ENCODE results near the gene SEMA4C. TPM values are rescaled to one million over a fixed set of nuclear protein-coding genes. Genes with fewer than 3 reads are reported as not detected.
A peak's percentile ranks its signal among the peaks of the same experiment; 100 is the strongest.

Gene SEMA4C
- total RNA-seq, 1 experiment from 2014 or later: 23.5 TPM

DNA sequence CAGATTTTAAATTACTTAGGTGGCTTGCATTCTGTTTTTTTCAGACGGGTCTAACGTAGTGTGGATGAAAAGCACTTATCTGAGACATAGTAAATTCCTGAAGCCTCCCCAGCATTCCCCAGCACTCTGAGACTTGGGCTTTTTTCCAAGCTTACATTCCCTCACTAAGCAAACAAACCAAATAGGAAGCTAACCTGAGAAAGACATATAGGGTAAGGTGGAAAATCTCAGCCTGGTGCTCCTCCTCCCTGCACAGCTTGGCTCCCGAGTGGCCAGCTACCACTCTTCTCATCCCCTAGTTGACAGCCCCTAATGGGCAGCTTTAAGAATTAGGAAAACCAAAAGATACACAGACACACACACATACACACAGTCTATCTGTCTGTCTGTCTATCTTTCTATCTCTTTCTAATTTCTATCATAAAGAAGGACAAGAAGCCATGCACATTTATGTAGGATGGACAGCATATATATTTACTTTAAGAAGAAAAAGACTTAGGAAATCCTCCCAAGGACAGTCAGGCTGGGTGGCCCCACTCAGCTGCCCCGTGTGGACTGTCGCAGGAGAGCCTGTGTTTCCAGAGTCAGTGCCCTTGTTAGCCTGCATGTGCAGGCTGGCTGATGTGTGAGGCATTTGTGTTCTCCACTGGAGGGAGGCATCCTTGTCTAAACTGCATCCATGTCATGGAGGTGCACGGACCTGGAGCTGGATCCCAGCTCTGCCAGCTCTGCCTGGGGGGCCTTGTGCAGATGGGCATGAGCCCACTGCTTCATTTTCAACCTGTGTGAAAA lies 45.6 kb downstream of the SEMA4C start:
- DNase-seq (ENCODE audit: low read depth): peak; percentile 27

DNA sequence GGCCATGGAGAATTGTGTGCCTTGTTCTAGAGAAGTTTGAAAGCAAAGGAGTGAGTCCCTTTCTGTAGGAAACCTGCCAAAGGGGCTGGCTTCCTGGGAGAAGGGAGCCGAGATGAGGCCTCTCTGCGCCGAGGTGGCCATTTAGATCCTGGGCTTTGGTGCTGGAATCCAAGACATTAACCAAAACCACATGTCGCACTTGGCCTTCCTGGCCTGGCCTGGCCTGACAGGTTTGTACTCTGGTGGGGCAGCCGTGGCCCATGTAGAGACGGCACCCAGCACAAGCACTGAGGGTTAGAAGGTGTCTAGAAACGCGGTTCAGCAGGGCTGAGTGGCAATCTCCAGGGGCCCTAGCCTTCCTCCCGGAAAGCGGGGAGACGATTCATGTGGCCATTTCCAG lies 46.7 kb downstream of the SEMA4C start:
- no peak for DNase-seq (ENCODE audit: low read depth)

DNA sequence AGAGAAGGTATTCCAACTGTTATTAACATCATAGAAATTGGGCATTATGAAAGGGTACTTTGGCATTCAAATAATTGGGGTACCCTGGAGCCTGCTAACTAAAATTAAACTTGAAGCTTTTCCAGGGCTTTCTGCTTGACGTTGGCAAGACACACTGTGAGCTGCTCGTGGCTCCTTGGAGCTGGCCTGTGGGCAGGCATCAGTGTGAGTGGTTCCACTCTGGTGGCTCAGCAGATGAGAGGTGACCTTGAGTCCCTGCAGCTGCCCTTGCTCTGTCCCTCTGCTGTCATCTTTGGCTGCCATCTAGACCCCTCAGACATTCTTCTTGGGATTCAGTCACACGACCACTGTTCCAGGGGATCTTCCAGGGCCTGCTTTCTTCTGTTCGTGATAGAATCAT lies 47.1 kb downstream of the SEMA4C start:
- DNase-seq (ENCODE audit: low read depth): no peak

DNA sequence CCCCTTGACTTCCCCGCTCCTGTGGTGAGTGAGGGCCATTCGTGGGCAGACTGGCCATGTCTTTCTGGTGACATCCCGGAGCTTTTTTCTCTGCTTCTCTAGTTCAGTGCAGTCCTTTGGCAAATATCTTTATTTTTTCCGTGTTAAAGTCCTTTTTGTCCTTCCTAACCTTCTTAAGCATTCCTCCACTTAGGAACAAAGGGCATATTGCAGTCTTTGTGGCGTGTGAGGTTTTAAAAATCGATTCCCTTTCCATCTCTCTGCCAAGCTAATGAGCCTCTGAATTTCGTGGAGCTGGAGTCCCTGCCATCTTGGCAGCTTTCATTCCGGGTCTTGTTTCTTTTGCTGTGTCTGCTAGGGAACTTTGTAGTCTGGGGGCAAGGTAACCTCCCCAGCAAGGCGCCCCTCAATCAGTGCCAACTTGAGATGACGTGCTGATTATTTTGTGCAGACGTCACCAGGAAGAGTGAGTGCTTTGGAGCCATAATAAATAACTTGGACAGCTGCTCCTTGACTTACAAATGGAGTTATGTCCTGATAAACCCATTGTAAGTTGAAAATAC lies 48.7 kb downstream of the SEMA4C start:
- no peak for DNase-seq (ENCODE audit: low read depth)

DNA sequence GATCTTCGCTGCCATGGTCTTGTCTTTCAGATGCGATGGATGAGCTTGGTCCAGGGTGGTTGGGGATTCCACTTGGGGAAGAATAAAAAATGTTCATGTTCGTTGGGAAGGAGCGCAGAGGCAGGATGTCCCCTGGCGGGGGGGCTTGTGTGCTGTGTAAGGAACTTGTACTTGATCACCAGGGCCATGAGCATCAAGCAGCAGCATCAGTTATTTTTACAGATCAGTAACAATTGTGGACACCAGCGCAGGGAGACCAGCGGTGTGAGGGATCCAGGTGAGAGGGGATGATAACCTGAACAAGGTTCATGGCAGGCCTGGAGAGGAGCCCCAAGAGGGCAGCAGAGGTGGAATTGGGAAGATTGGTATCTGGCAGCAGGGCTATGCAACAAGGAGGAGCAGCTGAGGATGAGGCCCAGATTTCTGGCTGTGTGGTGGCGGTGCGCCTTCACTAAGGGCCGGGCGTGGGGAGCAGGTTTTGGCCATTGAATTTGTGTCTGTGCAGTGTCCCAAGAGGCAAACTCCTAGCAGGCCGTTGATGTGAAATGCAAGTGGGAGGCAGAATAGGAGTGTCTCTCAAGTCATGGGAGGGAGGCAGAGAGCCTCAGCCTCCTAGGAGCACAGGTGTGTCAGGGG lies 49.9 kb downstream of the SEMA4C start:
- DNase-seq (ENCODE audit: low read depth): no peak

DNA sequence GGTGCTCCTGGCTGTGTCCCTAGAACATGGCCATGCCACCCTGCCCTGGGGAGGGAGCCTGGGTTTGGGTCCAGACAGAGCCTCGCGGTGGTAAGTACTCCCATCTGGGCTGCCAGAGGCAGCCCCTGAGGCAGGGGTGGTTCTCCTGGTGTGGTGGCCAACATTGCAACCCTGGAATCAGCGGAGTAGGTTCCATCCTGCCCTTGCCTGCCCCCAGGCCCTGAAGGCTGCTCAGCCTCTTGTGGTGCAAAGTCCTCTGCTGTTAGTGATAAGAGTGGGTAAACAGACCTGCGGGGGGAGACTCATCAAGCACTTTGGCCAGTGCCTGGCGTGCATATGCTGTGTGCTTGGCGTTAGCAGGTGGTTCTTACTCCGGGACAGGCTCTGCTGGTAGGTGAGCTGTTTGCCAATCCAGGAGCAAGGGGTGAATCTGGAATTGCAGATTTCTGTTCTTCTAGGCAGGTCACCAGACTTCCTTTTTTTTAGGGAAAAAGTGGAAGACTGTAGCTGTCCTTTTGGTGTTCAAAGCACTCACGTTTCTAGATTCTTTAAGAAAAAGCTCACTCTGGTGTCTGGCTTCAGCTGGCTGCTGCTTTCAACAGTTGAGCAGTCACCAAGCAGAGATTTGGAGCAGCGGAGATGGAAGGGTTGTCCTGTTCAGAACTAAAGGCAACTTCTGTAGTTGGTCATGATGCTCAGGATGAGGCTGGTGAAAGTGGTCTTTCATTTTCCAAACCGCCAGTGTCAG lies 50.6 kb downstream of the SEMA4C start:
- no peak for DNase-seq (ENCODE audit: low read depth)

DNA sequence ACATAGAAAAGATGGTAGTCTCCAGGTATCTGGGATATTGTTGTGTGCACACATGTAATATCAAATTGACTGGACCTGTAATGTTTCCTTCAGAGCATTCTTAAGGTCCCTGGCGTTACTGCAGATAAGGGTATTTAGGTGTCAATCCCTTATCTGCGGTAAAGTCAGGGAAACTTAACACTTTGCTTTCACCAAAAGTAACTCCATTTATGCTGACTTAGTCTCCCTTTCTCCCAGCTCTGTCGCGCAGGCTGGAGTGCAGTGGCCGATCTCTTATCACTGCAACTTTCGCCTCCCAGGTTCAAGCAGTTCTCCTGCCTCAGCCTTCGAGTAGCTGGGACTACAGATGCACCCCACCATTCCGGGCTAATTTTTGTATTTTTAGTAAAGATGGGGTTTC lies 52.0 kb downstream of the SEMA4C start:
- DNase-seq (ENCODE audit: low read depth): no peak

DNA sequence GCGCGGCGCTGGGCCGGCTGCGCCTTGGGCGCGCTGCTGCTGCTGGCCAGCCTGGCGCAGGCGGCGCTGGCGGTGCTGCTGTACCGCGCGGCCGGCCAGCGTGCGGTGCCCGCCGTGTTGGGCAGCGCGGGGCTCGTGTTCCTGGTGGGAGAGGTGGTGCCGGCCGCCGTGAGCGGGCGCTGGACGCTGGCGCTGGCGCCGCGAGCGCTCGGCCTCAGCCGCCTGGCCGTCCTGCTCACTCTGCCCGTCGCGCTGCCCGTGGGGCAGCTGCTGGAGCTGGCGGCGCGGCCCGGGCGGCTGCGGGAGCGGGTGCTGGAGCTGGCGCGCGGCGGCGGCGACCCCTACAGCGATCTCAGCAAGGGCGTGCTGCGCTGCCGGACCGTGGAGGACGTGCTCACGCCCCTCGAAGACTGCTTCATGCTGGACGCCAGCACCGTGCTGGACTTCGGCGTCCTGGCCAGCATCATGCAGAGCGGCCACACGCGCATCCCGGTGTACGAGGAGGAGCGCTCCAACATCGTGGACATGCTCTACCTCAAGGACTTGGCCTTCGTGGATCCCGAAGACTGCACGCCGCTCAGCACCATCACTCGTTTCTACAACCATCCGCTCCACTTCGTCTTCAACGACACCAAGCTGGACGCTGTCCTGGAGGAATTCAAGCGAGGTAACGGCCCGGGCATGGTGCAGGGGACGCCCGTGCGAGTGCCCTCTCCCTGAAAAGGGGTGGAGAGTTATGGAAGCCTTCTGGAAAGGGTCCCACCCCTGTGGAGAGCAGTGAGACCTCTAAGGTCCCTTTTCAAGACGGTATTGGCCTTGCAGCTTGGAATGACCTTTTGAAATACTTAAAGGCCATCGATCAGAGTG lies 52.8 kb downstream of the SEMA4C start:
- peak; percentile 28 for DNase-seq (ENCODE audit: low read depth)

DNA sequence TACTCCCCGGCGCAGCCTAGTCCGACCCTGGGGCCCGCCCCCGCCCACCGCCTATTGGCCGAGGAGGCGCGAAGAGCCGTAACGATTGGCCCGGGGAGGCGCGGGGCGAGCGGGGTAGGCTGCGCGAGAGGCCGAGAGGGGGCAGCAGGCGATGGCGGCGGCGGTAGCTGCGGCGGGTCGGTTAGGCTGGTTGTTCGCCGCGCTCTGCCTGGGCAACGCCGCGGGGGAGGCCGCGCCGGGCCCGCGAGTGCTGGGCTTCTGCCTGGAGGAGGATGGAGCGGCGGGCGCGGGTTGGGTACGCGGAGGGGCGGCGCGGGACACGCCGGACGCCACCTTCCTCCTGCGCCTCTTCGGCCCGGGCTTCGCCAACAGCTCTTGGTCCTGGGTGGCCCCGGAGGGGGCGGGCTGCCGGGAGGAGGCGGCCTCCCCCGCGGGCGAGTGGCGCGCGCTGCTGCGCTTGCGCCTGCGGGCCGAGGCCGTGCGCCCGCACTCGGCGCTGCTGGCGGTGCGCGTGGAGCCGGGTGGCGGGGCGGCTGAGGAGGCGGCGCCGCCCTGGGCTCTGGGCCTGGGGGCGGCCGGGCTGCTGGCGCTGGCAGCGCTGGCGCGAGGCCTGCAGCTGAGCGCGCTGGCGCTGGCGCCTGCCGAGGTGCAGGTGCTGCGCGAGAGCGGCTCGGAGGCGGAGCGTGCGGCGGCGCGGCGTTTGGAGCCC lies 53.6 kb downstream of the SEMA4C start, which contains the start of gene CNNM3:
TSS of gene CNNM3 (plus strand) at position 142 of the 709 bp plus-strand sequence. CDS start at position 152, 10 bp downstream.
- peak; percentile 97 for DNase-seq (ENCODE audit: low read depth)

DNA sequence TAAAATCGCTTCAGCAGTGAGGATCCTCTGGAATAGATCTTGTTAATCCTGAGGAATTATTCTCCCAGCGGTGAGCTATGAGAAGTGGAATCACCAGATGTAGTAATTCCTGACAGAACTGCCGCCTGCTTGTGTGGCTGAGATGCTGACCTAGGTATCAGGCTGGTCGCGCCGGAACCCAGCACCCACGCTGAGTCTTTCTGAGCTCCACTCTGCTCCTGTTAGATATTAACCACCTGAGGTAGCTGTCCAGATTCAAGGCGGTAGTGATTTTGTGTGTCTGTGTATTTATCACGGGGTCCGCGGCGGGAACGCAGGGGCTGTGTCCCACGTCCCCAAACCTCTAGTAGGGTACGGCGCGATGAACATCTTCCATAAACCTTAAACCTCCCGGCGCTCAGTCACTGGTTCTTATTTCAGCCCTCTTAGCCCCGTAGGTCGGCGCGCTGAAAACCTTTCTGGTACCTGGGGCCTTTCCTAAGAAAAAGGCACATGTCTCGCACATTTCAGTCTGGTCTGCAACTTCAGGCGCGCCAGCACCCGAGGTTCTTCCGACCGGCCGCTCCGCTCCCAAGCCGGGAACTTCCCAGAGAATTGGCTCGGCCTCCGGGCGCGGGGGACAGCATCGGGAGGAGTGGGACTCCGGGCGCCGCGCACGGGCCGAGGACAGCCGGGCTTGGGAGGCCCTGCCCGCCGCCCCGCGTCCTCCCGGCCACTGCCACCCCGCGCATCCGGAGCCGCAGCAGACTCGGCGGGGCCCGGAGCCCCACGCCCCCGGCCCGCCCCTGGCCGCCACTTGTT lies 54.4 kb downstream of the SEMA4C start:
- peak; percentile 37 for DNase-seq (ENCODE audit: low read depth)

DNA sequence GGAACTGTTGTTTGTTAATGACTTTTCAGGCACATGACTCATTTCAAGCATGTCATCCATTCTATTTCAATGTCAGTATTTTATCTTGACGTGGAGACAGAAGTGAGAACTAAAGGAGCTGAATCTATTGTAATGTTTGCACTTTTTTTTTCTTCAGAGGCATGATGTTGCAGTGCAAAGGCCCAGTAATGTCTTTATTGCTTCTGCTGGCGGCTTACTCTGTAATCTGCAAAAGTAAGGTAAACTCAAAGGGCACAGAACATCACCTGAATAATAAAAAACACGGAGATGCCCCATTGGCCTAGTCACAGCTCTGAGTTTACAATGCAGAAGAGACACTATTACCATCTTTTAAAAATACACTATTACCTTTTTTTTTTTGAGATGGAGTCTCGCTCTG lies 56.2 kb downstream of the SEMA4C start:
- no peak for DNase-seq (ENCODE audit: low read depth)

DNA sequence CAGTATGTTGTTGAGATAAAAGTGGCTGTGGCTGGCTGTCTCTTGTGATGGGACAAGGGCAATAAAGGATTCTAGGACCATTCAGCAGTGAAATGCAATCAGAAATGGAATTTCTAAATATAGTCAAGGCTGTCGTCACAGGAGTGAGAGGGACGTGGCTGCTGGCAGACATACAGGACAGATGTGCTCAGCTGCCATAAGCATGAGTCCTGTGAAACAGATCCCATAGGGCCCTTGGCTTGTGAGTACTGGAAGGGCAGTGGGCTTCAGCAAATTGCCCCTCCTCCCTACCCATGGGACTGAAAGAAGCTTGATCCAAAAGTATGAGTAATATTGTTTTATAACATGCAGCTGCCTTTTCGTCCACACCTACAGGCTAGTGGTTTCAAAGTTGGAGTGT lies 58.0 kb downstream of the SEMA4C start:
- no peak for DNase-seq (ENCODE audit: low read depth)

DNA sequence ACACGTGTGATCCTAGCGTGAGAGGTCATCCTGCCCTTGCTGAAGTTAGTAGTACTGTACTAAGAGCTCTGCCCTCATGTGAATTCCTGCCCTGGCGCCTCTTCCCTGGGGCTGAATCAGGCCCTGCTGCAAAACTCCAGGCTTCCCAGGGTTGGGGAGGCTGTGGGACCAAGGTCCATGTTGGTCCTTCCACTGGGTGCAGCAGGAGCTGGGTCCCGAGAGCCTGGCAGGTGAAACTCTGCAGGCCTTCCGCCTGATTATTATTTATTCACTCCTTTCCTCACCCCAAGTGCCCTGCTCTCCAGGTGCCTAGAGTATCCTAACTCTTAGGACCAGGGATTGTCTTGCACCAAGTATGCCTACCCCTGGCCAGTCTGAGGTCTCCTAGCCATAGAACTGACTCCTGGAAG lies 59.1 kb downstream of the SEMA4C start:
- DNase-seq (ENCODE audit: low read depth): no peak

DNA sequence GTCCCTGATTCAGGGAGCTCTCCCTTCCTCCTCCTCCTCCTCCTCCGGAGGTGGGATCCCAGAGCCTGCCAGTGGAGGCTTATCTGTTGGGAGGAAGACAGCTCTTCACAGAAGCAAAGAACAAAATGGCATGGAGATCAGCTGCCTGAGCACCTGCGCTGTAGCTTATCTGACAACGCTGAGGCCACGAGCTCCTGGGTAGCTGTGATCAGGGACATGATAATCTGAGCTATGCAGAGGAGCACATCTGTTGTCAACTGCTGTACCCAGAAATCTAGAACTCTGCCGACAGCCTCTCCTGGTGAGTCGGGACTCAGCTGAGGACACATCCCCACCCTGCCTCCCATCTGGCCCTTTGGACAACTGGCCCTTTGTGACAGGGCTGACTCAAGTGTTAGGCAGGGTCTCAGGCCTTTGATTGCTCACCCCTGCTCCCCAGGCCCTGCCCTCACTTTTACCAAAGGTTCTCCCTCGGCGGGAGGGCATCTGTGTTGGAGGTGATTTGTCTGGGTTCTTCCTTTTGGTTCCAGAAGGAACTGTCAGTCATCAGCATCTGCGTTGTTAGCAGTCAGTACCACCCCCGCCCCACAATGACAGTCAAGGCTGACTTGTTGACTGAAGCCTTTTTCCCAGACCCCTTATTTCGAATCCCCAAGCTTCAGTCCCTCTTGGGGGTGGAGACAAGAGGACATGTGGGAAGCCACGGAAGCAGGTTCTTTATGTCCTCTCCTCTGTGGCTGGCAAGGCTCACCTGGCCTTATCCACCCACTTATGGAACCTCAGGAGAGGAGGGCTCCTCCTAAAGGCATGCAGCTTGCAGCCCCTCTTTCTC lies 59.7 kb downstream of the SEMA4C start:
- no peak for DNase-seq (ENCODE audit: low read depth)

Other genes with a start within 250 kb of the SEMA4C start
- gene KANSL3, start 231.8 kb downstream of the SEMA4C start, total RNA-seq (2014; rRNA removed; shearing (Covaris generic)): 22.1 and 26.6 TPM in 2 replicates
- 0.06 TPM in 1 of 2 replicates, not detected in the other for gene FER1L5, start 227.3 kb downstream of the SEMA4C start, total RNA-seq (2014; rRNA removed; shearing (Covaris generic))
- gene LMAN2L, start 130.0 kb downstream of the SEMA4C start, total RNA-seq (2014; rRNA removed; shearing (Covaris generic)): 33.0 and 33.9 TPM in 2 replicates
- 2.6 and 5.1 TPM in 2 replicates for gene CNNM4, start 109.2 kb downstream of the SEMA4C start, total RNA-seq (2014; rRNA removed; shearing (Covaris generic))
- 5.1 and 5.5 TPM in 2 replicates for gene CNNM3, start 53.8 kb downstream of the SEMA4C start, total RNA-seq (2014; rRNA removed; shearing (Covaris generic))
- gene ANKRD23, start 26.1 kb downstream of the SEMA4C start, total RNA-seq (2014; rRNA removed; shearing (Covaris generic)): 2.1 and 6.0 TPM in 2 replicates
- 11.7 and 24.4 TPM in 2 replicates for gene ANKRD39, start 12.1 kb downstream of the SEMA4C start, total RNA-seq (2014; rRNA removed; shearing (Covaris generic))
- gene FAM178B, start 116.5 kb upstream of the SEMA4C start, total RNA-seq (2014; rRNA removed; shearing (Covaris generic)): not detected in 2 replicates
- gene FAHD2B, start 224.8 kb upstream of the SEMA4C start, total RNA-seq (2014; rRNA removed; shearing (Covaris generic)): 8.5 and 11.8 TPM in 2 replicates
- 7.9 and 18.4 TPM in 2 replicates for gene ANKRD36, start 243.1 kb upstream of the SEMA4C start, total RNA-seq (2014; rRNA removed; shearing (Covaris generic))

Measured in Daoy (cell line).